Measurements from ENCODE around the gene RASSF6.

DNA sequence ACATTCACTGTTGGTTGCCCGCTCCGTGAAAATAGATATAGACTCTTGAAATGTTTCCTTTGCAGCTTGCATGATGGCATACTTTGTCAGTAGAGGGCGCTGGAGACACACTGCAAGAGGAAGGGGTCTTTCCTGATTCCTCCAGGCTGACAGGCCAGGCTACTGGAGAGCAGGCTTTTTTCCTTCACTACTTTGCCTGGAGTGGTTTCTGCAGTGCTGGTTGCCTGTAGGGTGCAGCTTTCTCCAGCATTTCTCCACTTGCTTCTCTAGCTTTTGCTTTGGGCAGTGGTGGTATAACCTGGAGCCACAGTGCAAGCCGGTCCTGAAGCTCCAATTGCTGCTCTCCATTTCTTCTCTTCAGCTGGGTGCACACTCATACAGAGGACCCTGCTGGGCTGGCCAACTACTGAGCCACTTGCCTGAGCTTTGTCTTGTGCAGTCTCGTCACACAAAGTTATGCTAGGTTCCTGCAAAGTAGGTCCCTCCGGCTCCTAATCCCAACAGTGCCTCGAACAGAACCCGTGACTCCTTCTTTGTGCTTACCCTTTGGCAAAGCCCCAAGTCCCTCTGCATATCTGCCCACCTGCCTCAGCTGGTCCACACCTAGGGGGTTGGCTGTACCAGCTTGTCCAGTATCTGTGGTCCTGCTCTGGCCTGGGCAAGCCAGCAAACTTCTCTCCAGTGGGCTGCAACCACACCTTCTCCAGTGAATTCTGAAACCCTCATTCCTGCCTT, 46.3 kb downstream of the RASSF6 start:
- no peak for TF ChIP-seq EZH2 (IDR thresholded peaks at IDR 0.05)
- TF ChIP-seq, protein P1, sequence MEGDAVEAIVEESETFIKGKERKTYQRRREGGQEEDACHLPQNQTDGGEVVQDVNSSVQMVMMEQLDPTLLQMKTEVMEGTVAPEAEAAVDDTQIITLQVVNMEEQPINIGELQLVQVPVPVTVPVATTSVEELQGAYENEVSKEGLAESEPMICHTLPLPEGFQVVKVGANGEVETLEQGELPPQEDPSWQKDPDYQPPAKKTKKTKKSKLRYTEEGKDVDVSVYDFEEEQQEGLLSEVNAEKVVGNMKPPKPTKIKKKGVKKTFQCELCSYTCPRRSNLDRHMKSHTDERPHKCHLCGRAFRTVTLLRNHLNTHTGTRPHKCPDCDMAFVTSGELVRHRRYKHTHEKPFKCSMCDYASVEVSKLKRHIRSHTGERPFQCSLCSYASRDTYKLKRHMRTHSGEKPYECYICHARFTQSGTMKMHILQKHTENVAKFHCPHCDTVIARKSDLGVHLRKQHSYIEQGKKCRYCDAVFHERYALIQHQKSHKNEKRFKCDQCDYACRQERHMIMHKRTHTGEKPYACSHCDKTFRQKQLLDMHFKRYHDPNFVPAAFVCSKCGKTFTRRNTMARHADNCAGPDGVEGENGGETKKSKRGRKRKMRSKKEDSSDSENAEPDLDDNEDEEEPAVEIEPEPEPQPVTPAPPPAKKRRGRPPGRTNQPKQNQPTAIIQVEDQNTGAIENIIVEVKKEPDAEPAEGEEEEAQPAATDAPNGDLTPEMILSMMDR (IDR thresholded peaks at IDR 0.05): peak; percentile 91

Measured in neural progenitor cell (in vitro differentiated cells).